RKO (cell line): ENCODE measurements around the gene RCAN2.
"Not testable (repeated sequence)": the region's sequence is repeated elsewhere in the genome, so short reads cannot be mapped to it uniquely, and the experiment has no call there.

Experiments
- DNase-seq: peaks from one replicate; pipeline ENCODE4 v3.0.0-alpha.2; 2016; ENCODE audit warnings: low spot score

The RCAN2 gene

GRCh38 chr6:46332448-46332847, 158.8 kb downstream of the RCAN2 start:
- not testable (repeated sequence) for DNase-seq

DNA sequence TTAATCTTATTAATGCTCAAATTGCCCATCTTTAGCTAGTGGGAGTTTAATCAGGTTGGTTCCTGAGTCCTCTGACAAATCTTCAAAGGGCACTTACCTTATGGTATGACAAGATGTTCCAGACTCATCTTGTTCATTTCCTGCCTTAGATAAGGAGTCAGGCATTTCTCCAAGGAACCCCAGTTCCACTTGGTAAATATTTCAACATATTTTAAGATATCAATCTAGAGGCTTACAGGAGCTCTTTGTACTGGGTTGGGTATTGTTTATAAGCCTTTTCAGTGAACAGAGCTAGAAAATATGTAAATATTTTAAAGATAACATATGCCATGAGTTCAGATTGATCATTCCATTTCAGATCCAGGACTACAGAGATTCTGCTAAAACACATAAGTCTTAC, 159.8 kb downstream of the RCAN2 start:
- DNase-seq, result no peak

DNA sequence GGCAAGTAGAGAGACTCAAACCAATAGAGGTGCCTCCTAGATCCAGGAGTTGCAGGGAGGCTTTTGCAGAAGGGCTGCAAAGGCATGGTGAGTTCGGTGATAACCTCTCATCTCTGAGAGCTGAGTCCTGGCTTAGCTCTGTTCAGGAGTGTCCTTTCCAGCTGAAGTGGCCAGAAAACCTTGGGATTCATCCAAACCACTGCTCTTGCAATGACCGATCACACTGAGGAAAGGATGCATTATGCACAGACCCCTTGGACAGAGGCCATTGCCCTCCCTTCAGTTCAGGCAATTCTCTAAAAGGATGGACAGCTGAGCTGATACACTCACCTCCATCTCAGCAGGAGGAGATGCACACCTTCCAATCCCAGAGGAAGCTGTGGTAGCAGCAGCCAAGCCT, 161.7 kb downstream of the RCAN2 start:
- DNase-seq, result no peak

DNA sequence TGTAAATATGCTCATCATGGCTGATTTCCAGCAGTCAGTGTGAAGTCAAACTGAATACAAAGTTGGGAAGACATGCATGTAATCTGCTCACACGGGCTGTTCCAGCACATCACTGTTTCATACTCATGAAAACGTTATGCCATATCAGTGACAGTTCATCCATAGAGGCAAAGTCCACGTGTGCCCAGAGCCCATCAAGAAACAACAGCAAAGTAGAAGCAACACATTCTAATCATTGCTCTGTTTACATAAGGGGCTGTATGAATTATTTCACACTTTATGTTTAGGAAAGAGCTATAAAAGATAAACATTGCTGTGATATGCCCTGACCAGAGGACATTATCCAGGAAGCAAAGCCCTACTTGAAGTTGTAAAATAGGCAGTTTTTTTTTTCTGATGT, 163.5 kb downstream of the RCAN2 start:
- DNase-seq, result no peak

- no peak for DNase-seq
Measured at GRCh38 chr6:46325561-46326530, 165.4 kb downstream of the RCAN2 start.

DNA sequence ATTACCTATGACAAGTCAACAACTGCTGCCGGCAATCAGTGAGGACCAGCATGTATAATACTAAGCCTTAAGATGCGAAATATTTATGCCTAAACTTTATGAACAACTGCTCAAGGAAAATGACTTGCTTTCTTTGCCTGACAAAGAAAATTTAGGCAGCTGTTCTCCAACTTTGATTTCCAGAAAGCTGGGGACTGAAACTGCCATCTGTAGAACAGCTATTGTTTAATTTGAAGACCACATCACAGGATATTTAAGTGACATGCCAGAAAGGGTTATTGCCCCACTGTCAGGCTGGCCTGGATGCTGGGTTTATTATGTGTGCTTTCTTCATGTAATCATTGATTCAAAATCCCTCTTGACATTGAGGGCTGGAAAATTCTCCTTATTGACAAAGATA, 166.5 kb downstream of the RCAN2 start:
- no peak for DNase-seq

- DNase-seq, result no peak
Measured at GRCh38 chr6:46323966-46324622, 167.2 kb downstream of the RCAN2 start.

GRCh38 chr6:46323312-46323965, 167.8 kb downstream of the RCAN2 start:
- DNase-seq, result peak; percentile 48

DNA sequence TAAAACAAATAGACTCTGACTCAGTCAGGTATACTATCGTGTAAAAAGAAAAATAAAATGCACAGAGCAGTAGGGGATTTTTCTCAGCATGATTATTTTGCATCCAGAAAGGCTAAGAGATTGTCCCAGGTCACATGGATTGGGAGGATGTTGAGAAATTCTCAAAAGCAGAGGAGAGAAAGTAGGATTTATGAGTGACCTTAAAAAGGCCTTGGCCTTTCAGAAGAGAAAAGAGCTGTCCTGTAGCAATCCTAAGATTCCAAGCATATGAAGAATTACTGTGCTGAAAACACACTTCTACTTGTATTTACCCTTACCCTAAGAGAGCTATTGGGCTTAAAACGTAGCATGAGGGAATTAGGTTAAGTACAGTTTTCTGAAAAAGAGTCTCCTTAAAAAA, 170.7 kb downstream of the RCAN2 start:
- DNase-seq, result no peak

- DNase-seq, result no peak
Measured at GRCh38 chr6:46315589-46315988, 175.7 kb downstream of the RCAN2 start.

GRCh38 chr6:46312654-46313053, 178.6 kb downstream of the RCAN2 start:
- DNase-seq, result no peak

DNA sequence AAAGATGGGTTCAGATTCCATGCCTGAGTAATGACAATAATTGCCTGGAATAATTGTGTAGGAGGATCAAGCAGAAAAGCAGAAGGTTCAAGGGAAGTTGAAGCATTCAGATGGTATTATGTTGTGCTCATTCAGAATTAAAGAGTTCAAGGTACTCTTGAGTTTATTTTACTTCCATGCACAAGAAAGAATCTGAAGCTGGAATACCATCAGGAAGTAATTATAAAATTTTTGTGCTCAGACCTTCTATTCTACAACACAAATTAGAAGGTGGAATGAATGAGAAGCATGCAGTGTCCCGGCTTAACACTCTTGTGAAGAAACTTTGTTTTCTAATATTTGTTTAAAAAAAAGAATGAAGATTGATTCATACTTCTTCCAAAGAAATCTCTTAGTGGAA, 181.1 kb downstream of the RCAN2 start:
- no peak for DNase-seq

- no peak for DNase-seq
Measured at GRCh38 chr6:46306431-46306830, 184.8 kb downstream of the RCAN2 start.

GRCh38 chr6:46305833-46306232, 185.4 kb downstream of the RCAN2 start:
- no peak for DNase-seq

DNA sequence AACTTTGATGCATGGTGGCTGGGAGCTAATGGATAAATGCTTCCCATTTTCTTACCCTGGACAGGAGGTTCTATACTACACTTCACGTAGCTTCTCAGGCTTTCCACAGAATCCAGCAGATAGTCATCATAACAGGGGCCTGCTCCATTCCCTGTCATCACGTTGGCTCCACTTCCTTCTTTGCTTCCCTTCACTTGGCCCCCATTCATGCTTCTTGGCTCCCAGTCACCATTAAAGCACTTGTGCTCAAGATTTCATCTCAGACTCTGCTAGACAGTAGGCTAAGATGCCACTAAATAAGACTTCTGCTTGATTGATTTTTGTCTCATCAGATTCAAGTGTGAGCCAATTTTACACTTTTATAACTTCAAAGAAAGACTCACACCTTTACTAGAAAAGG, 186.0 kb downstream of the RCAN2 start:
- no peak for DNase-seq

GRCh38 chr6:46302816-46303215, 188.4 kb downstream of the RCAN2 start:
- DNase-seq, result no peak

DNA sequence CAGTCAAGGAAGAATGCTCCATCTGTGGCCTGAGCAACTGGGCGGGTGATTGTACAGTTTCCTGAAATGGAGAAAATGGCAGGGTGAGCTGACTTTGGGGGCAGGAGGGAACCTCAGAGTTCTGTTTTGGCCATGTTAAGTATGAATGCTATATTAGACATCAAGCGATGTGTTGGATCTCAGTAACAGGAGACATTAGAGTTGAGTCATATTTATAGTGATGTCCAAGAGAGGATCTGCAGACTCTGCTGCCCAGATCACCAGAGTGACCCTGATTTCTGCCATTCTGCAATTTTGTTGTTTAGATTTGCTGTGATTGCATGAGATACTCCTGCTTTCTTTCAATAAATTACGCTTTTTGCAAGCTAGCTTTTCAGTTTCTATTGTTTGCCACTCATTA, 189.1 kb downstream of the RCAN2 start:
- no peak for DNase-seq

GRCh38 chr6:46299253-46299652, 192.0 kb downstream of the RCAN2 start:
- no peak for DNase-seq

- no peak for DNase-seq
Measured at GRCh38 chr6:46296586-46296985, 194.7 kb downstream of the RCAN2 start.

GRCh38 chr6:46293641-46294316, 197.5 kb downstream of the RCAN2 start:
- no peak for DNase-seq

GRCh38 chr6:46291880-46292279, 199.4 kb downstream of the RCAN2 start:
- no peak for DNase-seq

- no peak for DNase-seq
Measured at GRCh38 chr6:46291275-46291633, 200.0 kb downstream of the RCAN2 start.
